SK-N-SH treated with all-trans-retinoic acid at 6 μM for 48 hours (cell line): Measurements from ENCODE around the gene SKI.

Experiments
- ARNTL ChIP-seq: fragments of 450-650 bp; formaldehyde crosslinking; IDR thresholded peaks from 2 replicates; pipeline ENCODE4 v1.5.0; 2020; ENCODE audit warnings: low read depth, mild to moderate bottlenecking, moderate library complexity, borderline replicate concordance
- CREB5 ChIP-seq: fragments of 250-450 bp; sonication (Bioruptor Pico); IDR thresholded peaks from 2 replicates; pipeline ENCODE4 v1.5.1; 2020; ENCODE audit warnings: low read depth, mild to moderate bottlenecking, moderate library complexity
- CSRNP3 ChIP-seq: fragments of 250-450 bp; sonication (Bioruptor Pico); IDR thresholded peaks from 2 replicates; pipeline ENCODE4 v1.5.1; 2021; ENCODE audit warnings: mild to moderate bottlenecking, moderate library complexity
- ESRRG ChIP-seq: fragments of 250-450 bp; sonication (Bioruptor Pico); IDR thresholded peaks from 2 replicates; pipeline ENCODE4 v1.6.1; 2021; ENCODE audit warnings: mild to moderate bottlenecking
- ISL1 ChIP-seq: fragments of 250-450 bp; sonication (Bioruptor Pico); IDR thresholded peaks from 2 replicates; pipeline ENCODE4 v2.1.2; 2022; ENCODE audit warnings: mild to moderate bottlenecking, moderate library complexity
- PATZ1 ChIP-seq: fragments of 250-450 bp; sonication (Bioruptor Pico); IDR thresholded peaks from 2 replicates; pipeline ENCODE4 v1.8.0; 2020; ENCODE audit warnings: mild to moderate bottlenecking, moderate library complexity, borderline replicate concordance
- PPARA ChIP-seq: fragments of 250-450 bp; sonication (Bioruptor Pico); IDR thresholded peaks from 2 replicates; pipeline ENCODE4 v1.5.0; 2020; ENCODE audit warnings: mild to moderate bottlenecking, borderline replicate concordance
- TOX ChIP-seq: fragments of 250-450 bp; sonication (Bioruptor Pico); IDR thresholded peaks from 2 replicates; pipeline ENCODE4 v1.8.0; 2021; ENCODE audit warnings: mild to moderate bottlenecking, moderate library complexity, borderline replicate concordance
- TSHZ2 ChIP-seq: fragments of 250-450 bp; sonication (Bioruptor Pico); IDR thresholded peaks from 2 replicates; pipeline ENCODE4 v1.5.0; 2020; ENCODE audit warnings: mild to moderate bottlenecking, moderate library complexity
- ZC3H10 ChIP-seq: fragments of 250-450 bp; sonication (Bioruptor Pico); IDR thresholded peaks from 2 replicates; pipeline ENCODE4 v1.5.1; 2021; ENCODE audit warnings: mild to moderate bottlenecking, moderate library complexity
- ZFP3 ChIP-seq: fragments of 250-450 bp; sonication (Bioruptor Pico); IDR thresholded peaks from 2 replicates; pipeline ENCODE4 v1.5.0; 2020; ENCODE audit warnings: mild to moderate bottlenecking, moderate library complexity
- ZFP30 ChIP-seq: fragments of 450-650 bp; formaldehyde crosslinking; IDR thresholded peaks from 2 replicates; pipeline ENCODE4 v1.5.0; 2022; ENCODE audit warnings: mild to moderate bottlenecking, moderate library complexity
- ZNF70 ChIP-seq: fragments of 450-650 bp; formaldehyde crosslinking; IDR thresholded peaks from 2 replicates; pipeline ENCODE4 v1.5.0; 2020; ENCODE audit warnings: mild to moderate bottlenecking, moderate library complexity

GRCh38 chr1:2314803-2315673, 86.9 kb downstream of the SKI start:
- TF ChIP-seq CREB5 (no peak), CSRNP3 (CRISPR knock-in tag) (no peak), PATZ1 (CRISPR knock-in tag) (no peak), ZFP3 (CRISPR knock-in tag) (no peak), ESRRG (CRISPR knock-in tag) (no peak), ISL1 (CRISPR knock-in tag) (no peak), PPARA (no peak), ZNF70 (CRISPR knock-in tag) (no peak), ZFP30 (CRISPR knock-in tag) (no peak), TOX (CRISPR knock-in tag) (no peak), ARNTL (CRISPR knock-in tag) (no peak), ZC3H10 (CRISPR knock-in tag) (no peak), TSHZ2 (CRISPR knock-in tag) (no peak)
